H1 (cell line): ENCODE results near the gene HSD17B2. TPM values are rescaled to one million over a fixed set of nuclear protein-coding genes. Genes with fewer than 3 reads are reported as not detected.

Source experiments
- CBX5 ChIP-seq: fragments of 300-800, 300-1000 bp; sonication (generic); IDR thresholded peaks from 2 replicates; pipeline ENCODE4 v1.7.1; 2016; ENCODE audit warnings: antibody characterized with exemption, low read length, low read depth
- CTBP2 ChIP-seq: IDR thresholded peaks from 2 replicates; pipeline ENCODE4 v1.7.0; 2011; ENCODE audit warnings: borderline replicate concordance, mild to moderate bottlenecking, moderate library complexity, mixed read lengths, low read length; ENCODE audit not compliant: insufficient read depth, insufficient read length
- EZH2 ChIP-seq: fragments of 200-600 bp; sonication (generic); IDR thresholded peaks from 2 replicates; pipeline ENCODE4 v1.7.1; 2012; ENCODE audit warnings: low read depth, mild to moderate bottlenecking, moderate library complexity, low read length, inconsistent platforms; ENCODE audit not compliant: severe bottlenecking
- GABPA ChIP-seq: IDR thresholded peaks from 2 replicates; pipeline ENCODE4 v1.6.1; 2011; ENCODE audit warnings: mild to moderate bottlenecking, low read length, moderate library complexity, borderline replicate concordance; ENCODE audit not compliant: insufficient read depth
- KDM1A ChIP-seq: fragments of 200-600, 300-600 bp; sonication (generic); IDR thresholded peaks from 2 replicates; pipeline ENCODE4 v1.7.1; 2016; ENCODE audit warnings: mild to moderate bottlenecking, low read length, borderline replicate concordance
- KDM5A ChIP-seq: fragments of 200-600 bp; IDR thresholded peaks from 2 replicates; pipeline ENCODE4 v1.7.1; 2012; ENCODE audit warnings: mild to moderate bottlenecking, low read length, inconsistent platforms, mixed read lengths
- POLR2AphosphoS5 ChIP-seq: IDR thresholded peaks from 2 replicates; pipeline ENCODE4 v1.6.1; 2011; ENCODE audit warnings: low read depth, low read length
- RBBP5 ChIP-seq: IDR thresholded peaks from 2 replicates; pipeline ENCODE4 v1.7.1; 2012; ENCODE audit warnings: low read depth, mild to moderate bottlenecking, inconsistent platforms, low read length, moderate library complexity, borderline replicate concordance
- SIRT6 ChIP-seq: IDR thresholded peaks from one replicate; pipeline ENCODE4 v1.7.1; 2012; ENCODE audit warnings: low read length, inconsistent platforms
- TAF1 ChIP-seq: IDR thresholded peaks from 2 replicates; pipeline ENCODE4 v1.6.1; 2011; ENCODE audit warnings: mild to moderate bottlenecking, low read depth, low read length
- ZNF274 ChIP-seq: IDR thresholded peaks from 2 replicates; pipeline ENCODE4 v1.7.0; 2012; ENCODE audit warnings: low read length, borderline replicate concordance; ENCODE audit errors: extremely low read depth
- polyA plus RNA-seq, 7 experiments: library from polyadenylated mRNA; depleted of rRNA in 3 of 7; stranded (reverse) in 5 of 7; unstranded in 2 of 7; fragments of >200 nt in 5 of 7; fragments of 200-250 nt in 2 of 7; gene quantifications; 1 replicate in 5 of 7; 2 replicates in 1 of 7; 4 replicates in 1 of 7; pipeline versions ENCODE4 v1.2.1 to v1.2.3, GENCODE V29; 2011 to 2013; ENCODE audit warnings: missing spikeins in 2 of 7, mixed read lengths in 2 of 7
- total RNA-seq: library from RNA; stranded (reverse); fragmentation: NEBNext Ultra II Directional; extraction: Animal tissue kit (Norgen Biotek cat#: 25700); gene quantifications from 2 replicates; pipeline ENCODE4 v1.2.1, GENCODE V29; 2021
- TF ChIP-seq, protein P1 (sequence below): fragments of 300-600 bp; sonication (generic); IDR thresholded peaks from 2 replicates; pipeline ENCODE4 v1.7.1; 2012; ENCODE audit warnings: low read length, moderate library complexity, mild to moderate bottlenecking, inconsistent platforms; ENCODE audit not compliant: insufficient replicate concordance

Gene HSD17B2
- total and polyA plus RNA-seq, 2 of the 8 experiments (the other 6 are each of a cell fraction or from before 2014, with no cell fraction given) = not detected

GRCh38 chr16:82037666-82038065 is 2.6 kb downstream of the HSD17B2 start (continued):
- TF ChIP-seq, protein P1, sequence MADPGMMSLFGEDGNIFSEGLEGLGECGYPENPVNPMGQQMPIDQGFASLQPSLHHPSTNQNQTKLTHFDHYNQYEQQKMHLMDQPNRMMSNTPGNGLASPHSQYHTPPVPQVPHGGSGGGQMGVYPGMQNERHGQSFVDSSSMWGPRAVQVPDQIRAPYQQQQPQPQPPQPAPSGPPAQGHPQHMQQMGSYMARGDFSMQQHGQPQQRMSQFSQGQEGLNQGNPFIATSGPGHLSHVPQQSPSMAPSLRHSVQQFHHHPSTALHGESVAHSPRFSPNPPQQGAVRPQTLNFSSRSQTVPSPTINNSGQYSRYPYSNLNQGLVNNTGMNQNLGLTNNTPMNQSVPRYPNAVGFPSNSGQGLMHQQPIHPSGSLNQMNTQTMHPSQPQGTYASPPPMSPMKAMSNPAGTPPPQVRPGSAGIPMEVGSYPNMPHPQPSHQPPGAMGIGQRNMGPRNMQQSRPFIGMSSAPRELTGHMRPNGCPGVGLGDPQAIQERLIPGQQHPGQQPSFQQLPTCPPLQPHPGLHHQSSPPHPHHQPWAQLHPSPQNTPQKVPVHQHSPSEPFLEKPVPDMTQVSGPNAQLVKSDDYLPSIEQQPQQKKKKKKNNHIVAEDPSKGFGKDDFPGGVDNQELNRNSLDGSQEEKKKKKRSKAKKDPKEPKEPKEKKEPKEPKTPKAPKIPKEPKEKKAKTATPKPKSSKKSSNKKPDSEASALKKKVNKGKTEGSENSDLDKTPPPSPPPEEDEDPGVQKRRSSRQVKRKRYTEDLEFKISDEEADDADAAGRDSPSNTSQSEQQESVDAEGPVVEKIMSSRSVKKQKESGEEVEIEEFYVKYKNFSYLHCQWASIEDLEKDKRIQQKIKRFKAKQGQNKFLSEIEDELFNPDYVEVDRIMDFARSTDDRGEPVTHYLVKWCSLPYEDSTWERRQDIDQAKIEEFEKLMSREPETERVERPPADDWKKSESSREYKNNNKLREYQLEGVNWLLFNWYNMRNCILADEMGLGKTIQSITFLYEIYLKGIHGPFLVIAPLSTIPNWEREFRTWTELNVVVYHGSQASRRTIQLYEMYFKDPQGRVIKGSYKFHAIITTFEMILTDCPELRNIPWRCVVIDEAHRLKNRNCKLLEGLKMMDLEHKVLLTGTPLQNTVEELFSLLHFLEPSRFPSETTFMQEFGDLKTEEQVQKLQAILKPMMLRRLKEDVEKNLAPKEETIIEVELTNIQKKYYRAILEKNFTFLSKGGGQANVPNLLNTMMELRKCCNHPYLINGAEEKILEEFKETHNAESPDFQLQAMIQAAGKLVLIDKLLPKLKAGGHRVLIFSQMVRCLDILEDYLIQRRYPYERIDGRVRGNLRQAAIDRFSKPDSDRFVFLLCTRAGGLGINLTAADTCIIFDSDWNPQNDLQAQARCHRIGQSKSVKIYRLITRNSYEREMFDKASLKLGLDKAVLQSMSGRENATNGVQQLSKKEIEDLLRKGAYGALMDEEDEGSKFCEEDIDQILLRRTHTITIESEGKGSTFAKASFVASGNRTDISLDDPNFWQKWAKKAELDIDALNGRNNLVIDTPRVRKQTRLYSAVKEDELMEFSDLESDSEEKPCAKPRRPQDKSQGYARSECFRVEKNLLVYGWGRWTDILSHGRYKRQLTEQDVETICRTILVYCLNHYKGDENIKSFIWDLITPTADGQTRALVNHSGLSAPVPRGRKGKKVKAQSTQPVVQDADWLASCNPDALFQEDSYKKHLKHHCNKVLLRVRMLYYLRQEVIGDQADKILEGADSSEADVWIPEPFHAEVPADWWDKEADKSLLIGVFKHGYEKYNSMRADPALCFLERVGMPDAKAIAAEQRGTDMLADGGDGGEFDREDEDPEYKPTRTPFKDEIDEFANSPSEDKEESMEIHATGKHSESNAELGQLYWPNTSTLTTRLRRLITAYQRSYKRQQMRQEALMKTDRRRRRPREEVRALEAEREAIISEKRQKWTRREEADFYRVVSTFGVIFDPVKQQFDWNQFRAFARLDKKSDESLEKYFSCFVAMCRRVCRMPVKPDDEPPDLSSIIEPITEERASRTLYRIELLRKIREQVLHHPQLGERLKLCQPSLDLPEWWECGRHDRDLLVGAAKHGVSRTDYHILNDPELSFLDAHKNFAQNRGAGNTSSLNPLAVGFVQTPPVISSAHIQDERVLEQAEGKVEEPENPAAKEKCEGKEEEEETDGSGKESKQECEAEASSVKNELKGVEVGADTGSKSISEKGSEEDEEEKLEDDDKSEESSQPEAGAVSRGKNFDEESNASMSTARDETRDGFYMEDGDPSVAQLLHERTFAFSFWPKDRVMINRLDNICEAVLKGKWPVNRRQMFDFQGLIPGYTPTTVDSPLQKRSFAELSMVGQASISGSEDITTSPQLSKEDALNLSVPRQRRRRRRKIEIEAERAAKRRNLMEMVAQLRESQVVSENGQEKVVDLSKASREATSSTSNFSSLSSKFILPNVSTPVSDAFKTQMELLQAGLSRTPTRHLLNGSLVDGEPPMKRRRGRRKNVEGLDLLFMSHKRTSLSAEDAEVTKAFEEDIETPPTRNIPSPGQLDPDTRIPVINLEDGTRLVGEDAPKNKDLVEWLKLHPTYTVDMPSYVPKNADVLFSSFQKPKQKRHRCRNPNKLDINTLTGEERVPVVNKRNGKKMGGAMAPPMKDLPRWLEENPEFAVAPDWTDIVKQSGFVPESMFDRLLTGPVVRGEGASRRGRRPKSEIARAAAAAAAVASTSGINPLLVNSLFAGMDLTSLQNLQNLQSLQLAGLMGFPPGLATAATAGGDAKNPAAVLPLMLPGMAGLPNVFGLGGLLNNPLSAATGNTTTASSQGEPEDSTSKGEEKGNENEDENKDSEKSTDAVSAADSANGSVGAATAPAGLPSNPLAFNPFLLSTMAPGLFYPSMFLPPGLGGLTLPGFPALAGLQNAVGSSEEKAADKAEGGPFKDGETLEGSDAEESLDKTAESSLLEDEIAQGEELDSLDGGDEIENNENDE = no peak
- TF ChIP-seq POLR2AphosphoS5 (no peak), CTBP2 (no peak), KDM5A (no peak), SIRT6 (no peak), EZH2 (no peak), ZNF274 (no peak), CBX5 (no peak), GABPA (no peak), TAF1 (no peak), RBBP5 (no peak), KDM1A (no peak)
